DMS114 treated with DMSO at 0.1 percent for 48 hours (cell line): Measurements from ENCODE around the gene PTGIS.

ENCODE experiments used
- DNase-seq: peaks from one replicate; lab custom pipeline; 2025; ENCODE audit not compliant: unreplicated experiment; lab: John Stamatoyannopoulos, UW

The PTGIS gene

DNA sequence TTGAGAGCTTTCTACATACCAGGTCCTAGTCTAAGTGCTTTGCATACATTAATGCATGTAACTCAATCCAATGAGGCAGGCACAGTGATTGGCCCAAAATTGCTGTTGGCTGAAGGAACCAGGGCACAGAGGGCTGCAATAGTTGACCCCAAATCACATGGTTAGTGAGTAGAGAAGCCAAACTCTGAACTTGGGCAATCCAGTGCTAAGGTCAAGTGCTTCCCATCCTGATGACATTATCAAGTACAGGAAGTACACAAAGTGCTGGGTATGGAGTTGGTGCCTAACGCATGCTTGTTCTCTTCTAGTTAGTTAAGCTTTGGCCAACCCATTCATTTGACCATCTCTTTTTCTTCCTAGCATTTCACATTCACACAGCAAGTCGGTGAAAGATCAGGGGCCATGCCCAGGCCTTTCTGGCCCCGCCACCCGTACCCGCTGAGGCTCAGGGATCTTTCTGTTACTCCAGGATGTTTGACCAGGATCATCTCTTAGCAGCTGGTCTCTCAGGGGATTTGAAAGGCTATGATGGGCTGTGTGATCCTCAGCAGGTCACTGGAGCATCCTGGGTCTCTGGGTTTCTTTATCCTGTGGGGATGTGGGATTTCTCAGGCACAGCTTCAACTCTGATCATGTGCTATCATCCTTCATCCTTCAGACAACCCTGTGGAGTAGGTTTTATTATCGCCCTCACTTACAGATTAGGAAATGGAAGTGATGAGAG lies 92.5 kb downstream of the PTGIS start:
- DNase-seq, result no peak

DNA sequence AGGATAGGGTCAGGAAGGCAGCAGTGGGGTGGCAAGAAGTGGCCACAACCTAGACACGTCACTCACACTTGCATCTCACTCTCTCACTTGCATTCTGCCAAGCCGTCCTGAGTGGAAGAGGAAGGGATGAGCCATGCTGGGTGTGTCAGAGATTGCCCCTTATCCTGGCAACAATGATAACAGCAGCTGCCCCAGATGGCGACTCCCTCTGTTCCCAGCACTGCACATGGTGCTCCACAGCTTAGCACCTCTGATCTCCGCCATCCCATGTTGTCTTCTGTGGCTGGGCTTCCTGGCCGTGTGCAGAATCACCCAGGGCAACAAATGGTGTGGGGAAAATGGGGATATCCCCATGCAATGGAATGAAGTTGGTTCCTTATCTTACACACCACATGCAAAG lies 96.5 kb downstream of the PTGIS start:
- no peak for DNase-seq

DNA sequence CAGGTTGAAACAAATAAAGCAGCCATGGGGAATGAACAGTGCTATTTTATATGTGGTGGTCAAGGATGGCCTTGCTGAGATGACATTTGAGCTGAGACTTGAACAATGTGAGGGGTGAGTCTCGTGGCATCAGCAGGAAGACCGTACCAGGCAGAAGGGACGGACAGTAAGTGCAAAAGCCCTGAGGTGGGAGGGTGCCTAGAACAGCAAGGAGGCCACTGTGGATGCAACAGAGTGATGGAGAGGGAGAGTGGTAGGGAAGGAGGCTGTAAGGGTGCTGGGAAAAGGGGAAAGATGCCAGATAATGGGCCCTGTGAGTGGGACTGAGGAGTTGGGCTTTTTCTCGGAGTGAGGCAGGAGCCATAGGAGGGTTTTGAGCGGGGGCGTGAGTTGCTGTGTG lies 97.0 kb downstream of the PTGIS start:
- no peak for DNase-seq

DNA sequence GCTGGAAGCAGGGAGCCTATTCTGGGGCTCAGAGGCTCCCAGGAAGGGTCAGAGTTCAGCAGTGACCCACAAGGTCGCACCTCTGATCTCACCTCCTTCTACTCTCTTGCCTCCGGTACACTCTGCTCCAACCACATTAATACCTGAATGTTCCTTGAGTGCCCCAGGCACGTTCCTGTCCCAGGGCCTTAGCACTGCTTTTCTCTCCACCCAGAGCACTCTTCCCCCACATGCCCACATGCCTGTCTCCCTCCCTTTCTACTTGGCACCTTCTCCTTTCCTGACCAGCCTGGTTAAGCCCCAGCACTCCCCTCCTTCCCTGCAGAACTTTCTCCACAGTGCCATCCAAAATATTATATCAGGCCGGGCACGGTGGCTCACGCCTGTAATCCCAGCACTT lies 98.9 kb downstream of the PTGIS start:
- DNase-seq, result no peak

DNA sequence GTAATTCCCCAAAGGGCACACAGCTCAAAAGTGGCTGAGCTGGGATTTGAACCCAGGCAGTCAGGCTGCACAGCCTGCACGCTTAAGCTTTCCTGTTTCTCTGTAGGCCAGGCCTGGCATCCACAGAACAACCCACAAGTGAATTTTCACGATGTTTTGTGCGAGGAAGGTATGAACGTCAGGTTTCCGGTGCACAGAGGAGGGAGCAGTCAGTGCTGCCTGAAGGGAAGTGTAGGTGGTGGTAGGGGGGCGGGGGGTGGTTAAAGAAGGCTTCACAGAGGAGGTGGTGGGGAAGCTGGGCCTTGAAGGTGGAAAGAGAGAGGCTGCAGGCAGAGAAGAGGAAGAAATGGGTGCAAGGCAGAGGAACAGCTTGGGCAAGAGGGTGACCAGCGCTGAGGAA lies 99.5 kb downstream of the PTGIS start:
- no peak for DNase-seq

DNA sequence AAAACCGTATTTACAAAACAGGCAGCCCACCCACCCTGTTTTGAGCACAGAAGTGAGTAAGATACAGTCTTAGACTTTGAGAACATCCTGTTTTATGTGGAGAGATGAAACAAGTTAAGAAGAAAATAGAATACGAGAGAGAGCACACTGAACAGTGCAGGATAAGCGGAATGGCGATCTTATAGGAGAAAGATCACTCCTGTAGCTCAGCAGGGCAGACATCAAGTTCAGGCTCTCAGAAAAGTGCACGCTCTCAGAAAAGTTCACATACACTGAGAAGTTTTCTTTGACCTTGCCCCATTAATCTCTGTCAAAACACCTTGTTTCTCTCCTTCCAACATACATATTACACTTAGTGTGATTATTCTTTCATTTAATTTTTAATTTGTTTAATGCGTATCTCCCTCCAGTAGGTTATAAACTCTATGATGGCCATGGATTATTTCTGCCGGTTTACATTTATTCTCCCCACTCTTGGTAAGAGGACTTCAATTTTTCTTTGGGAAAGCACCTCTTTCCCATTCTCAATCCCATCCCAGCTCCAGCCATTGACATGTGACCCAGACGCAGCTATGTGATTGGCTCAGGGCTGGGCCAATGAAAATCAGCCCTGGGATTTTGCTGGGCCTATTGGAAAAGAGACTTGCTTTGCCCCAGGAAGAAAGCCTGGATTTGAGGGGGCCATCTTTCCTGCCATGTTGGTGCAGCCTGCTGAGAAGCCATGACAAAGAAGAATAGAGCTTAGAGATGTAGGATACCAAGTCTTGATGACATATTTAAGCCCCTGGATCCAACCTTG lies 101.6 kb downstream of the PTGIS start:
- no peak for DNase-seq

DNA sequence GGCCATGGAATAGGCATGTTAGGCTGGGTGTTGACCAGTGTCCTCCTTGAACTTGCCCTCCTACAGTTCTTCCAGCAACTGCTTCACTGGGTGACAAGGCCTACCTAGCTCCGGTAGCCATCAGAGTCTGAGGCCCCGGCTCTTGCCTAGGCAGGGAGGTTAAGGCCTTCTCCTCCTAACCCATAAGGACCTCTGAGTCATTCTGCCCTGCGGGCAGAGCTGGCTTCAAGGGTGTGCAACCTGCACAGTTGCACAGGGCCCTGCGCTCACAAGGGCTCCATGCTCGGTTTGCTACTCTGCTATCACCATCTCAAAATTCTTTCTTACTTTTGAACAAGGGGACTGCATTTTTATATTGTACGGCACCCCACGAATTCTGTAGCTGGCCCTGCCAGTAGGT lies 103.4 kb downstream of the PTGIS start:
- DNase-seq, result no peak

DNA sequence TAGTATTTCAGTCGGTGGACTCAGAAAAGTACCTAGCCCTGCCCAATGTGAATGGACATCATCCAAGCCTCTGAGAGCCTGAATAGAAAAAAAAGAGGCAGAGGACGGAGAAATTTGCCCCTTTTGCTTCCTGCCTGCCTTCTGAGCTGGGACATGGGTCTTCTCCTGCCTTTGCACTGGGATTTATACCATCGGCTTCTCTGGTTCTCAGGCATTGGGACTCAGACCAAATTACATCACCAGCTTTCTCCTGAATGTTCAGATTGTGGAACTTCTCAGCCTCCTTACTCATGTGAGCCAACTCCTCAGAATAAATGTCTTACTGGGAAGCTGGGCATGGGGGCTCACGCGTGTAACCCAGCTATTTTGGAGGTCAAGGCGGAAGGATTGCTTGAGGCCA lies 105.3 kb downstream of the PTGIS start:
- DNase-seq, result no peak

DNA sequence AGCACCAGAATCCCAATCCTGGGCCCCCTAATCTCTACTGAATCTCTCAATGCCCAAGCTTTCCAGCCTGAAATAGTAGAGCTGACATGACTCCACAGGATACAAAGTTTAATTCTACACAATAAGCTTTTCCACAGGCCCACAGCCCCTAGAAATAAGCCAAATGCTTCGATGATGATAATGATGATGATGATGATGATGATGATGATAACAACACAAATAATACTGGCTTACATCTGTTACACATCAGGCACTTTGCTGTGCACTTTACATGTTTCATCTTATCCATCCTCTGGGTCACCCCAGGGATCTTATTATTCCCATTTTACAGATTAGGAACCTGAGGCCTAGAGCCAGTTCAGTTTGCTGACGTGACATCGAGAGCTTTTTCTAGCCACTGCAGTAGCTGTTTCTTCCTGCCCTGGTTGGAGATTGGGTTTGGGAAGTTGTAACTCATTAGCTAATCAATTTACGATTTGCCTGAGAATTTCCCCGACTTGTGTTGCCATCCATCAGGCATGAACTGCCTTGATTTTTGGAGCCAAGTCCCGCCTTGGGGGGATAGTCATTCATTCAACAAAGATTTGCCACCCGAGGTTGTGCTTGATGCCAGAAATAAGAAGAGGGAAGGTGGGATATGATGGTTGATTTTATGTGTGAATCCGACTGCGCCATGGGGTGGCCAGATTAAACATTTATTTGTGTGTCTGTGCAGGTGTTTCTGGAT lies 105.9 kb downstream of the PTGIS start:
- DNase-seq, result no peak

DNA sequence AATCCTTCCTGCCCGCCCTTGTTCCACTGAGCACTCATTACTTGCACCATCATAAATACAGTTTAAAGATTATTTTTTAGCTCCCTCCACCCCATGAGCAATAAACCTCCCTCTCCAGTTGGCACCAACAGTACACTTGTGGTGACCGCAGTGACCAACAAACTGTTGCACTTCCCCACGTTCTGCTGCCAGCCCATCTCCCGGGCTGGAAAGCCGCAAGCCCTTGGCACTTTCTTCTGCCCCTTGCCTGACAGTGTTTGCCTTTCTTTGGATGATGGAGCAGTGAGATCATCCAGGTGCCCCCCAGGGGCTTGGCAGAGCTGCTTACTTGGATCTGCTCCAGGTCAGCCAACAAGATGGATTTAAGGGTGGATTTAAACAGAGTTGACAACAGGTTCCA lies 107.0 kb downstream of the PTGIS start:
- DNase-seq, result no peak

DNA sequence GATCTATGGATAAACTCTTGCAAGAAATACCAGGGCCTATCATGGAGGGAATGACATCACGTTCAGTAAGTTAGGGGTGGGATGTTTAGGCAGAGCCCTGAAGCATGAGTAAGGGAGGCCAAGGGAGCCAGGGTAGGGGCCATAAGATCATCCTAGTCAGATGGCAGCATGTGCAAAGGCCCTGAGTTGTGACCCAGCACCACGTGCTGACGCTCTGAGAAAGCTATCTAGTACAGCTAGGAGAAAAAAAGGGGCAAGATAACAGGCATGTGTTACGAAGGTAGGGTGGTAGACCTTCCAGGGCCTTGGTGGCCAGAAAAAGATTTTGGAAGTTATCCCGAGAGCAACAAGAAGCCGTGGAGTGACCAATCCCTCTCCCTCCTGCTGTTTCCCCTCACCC lies 107.8 kb downstream of the PTGIS start:
- DNase-seq, result no peak

DNA sequence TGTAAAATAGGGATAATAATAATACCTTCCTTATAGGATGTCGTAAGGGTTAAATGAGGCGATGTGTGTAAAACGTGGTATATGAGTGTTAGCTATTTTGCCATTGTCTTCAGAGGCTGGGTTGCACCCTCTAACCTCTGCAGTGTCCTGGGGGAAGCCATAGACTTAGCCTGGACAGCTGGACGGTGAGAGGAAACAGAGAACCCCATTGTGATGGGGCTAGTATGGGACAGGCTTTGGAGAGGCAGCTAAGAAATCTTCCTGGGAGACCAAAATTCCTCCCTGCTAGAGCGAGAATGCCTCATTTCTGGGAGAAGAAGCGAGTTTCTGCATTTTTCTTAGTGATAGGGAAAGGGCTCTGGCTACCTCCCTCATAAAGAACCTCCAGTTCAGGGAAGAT lies 108.3 kb downstream of the PTGIS start:
- DNase-seq, result no peak

DNA sequence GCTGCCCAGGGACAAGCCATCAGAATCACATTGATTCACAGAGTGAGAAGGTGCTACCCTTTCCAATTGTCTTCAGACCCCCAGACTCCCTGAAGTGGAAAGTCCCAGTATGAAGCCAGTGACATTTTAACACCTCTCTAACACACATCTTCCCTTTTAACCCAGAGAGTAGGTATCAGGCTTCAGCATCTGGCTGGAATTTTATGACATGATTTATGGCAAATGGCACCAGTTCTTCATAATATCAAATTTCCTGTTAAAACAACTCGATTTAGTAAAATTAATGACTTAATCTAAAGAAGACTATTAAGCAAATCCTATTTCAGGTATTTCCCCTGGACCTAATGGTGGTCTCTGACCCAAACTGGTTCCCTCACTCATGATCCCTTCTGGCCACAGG lies 110.5 kb downstream of the PTGIS start:
- no peak for DNase-seq

DNA sequence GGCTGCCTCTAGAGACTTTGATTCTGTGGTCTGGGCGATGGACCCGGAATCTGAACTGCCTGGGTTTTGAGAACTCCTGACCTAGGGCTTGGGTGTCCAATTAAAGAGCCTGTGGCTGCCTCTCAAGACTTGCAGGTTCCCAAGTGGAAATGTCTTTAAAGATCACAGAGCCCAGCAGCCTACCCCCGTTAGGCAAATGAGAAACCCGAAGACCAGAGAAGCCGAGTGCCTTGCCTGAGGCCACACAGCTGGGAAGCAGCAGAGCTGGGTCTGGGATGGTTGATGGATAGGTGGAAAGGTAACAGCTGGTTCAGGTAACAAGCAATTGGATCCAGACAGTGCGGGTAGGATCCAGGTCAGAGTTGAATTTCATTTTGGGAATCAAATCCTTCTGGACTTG lies 111.3 kb downstream of the PTGIS start:
- no peak for DNase-seq

DNA sequence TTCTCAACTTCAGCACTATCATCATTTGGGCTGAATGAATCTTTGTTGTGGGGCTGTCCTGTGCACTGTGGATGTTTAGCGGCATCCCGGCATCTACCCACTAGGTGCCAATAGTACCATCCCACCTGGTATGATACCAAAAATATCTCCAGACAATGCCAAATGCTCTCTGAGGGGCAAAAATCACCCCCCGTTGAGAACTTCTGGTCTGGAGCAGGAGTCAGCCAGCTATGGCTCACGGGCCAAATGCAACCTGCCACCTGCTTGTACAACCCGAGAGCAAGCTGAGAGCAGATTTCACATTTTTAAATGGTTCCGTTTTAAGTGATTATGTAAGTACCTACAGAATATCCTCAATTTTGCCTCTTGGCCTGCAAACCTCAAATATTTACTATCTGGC lies 112.2 kb downstream of the PTGIS start:
- no peak for DNase-seq
